Islet of Langerhans (tissue), 1 donor: ENCODE data around the gene PER1.

ENCODE experiments used
- FAIRE-seq: peaks from one replicate; lab custom pipeline; 2011; peaks lifted over from hg19 to GRCh38; lab: Jason Lieb, UNC

The PER1 gene

GRCh38 chr17:8096541-8096940 is 55.7 kb downstream of the PER1 start:
- no peak for FAIRE-seq

GRCh38 chr17:8095361-8095760 is 56.8 kb downstream of the PER1 start:
- FAIRE-seq: no peak

GRCh38 chr17:8091033-8091687 is 61.0 kb downstream of the PER1 start:
- no peak for FAIRE-seq
